Testis (tissue), 3 donors: Measurements from ENCODE around the gene ALDOA. TPM values are rescaled to one million over a fixed set of nuclear protein-coding genes. Genes with fewer than 3 reads are reported as not detected.

Source experiments
- DNase-seq: peaks from one replicate; pipeline ENCODE4 v3.0.0-alpha.2; 2019
- H3K27ac ChIP-seq, 2 donors: fragments of 200-600 bp; sonication (generic); one replicate each; pipeline ENCODE4 v1.5.1; 2019
- H3K27me3 ChIP-seq: fragments of 200-600 bp; sonication (generic); one replicate; pipeline ENCODE4 v1.5.1; 2019
- H3K36me3 ChIP-seq: fragments of 200-600 bp; sonication (generic); one replicate; pipeline ENCODE4 v1.5.1; 2017; ENCODE audit warnings: low read depth; ENCODE audit errors: missing control alignments
- H3K4me1 ChIP-seq: fragments of 200-600 bp; sonication (generic); one replicate; pipeline ENCODE4 v1.5.1; 2019
- H3K4me3 ChIP-seq, 2 donors: fragments of 200-600 bp; sonication (generic); one replicate each; pipeline ENCODE4 v1.5.1; 2017 to 2019
- H3K9me3 ChIP-seq: fragments of 200-600 bp; sonication (generic); one replicate; pipeline ENCODE4 v1.5.1; 2017
- POLR2A ChIP-seq: fragments of 450-650 bp; IDR thresholded peaks from one replicate; pipeline ENCODE4 v1.6.1; 2017; ENCODE audit warnings: antibody characterized with exemption, mild to moderate bottlenecking, moderate library complexity
- WGBS, 2 donors: methylation state at CpG; one replicate each; pipeline ENCODE4 v1.1.5; 2018; 5-methylcytosine and 5-hydroxymethylcytosine counted together
- intact Hi-C: fragments of 100-400 bp; cut with DNase I; formaldehyde crosslinking; loops from one replicate; pipeline ENCODE4 v1.15.1; 2023; ENCODE audit warnings: low total_unique reads
- polyA plus RNA-seq: library from polyadenylated mRNA; stranded (reverse); fragments of 350-450 nt; fragmentation: Illumina TruSeq; extraction: RNeasy Lipid Tissue Mini Kit (QIAGEN cat#74804); gene quantifications from one replicate; pipeline ENCODE4 v1.2.3, GENCODE V29; 2014; ENCODE audit warnings: low read depth, low replicate concordance; ENCODE audit not compliant: insufficient read depth
- total RNA-seq, 2 donors: library from RNA; depleted of rRNA; stranded (reverse); fragments of >200 nt; gene quantifications; one replicate each; pipeline ENCODE4 v1.2.3, GENCODE V29; 2016
- TF ChIP-seq, protein P1 (sequence below), 3 experiments: fragments of 450-650 bp in 2 of 3; fragments of 200-600 bp in 1 of 3; sonication (generic) in 1 of 3; IDR thresholded peaks; one replicate each; pipeline ENCODE4 v1.5.1; 2016 to 2019; ENCODE audit warnings: antibody characterized with exemption in 3 of 3, mild to moderate bottlenecking in 2 of 3, moderate library complexity in 1 of 3

The ALDOA gene
- total and polyA plus RNA-seq, 3 donors from 2014 or later = 373 to 521 (median 467) TPM

DNA sequence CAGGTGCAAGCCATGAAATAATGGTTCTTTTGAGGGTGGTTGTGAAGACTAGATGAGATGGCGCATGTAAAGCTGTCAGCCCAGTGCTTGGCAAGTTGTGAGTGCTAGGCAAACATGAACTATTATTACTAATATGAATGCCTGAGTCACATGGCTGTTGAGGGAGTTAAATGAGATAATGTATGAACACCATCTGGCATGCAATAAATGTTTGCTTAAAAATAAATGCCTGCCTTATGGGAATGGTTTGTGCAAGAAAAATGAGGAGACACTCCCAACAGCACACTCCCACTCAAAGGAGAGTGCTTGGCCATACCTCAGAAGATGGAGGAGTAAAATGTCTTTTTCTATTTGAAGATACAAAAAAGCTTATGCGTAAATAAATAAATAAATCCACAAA lies 53.9 kb downstream of the ALDOA start:
- H3K27me3 ChIP-seq = no peaks in the 10 kb centered on the region
- intact Hi-C loops = no loop called here
- H3K9me3 ChIP-seq = no peaks in the 10 kb centered on the region
- TF ChIP-seq POLR2A = no peak
- TF ChIP-seq, protein P1, sequence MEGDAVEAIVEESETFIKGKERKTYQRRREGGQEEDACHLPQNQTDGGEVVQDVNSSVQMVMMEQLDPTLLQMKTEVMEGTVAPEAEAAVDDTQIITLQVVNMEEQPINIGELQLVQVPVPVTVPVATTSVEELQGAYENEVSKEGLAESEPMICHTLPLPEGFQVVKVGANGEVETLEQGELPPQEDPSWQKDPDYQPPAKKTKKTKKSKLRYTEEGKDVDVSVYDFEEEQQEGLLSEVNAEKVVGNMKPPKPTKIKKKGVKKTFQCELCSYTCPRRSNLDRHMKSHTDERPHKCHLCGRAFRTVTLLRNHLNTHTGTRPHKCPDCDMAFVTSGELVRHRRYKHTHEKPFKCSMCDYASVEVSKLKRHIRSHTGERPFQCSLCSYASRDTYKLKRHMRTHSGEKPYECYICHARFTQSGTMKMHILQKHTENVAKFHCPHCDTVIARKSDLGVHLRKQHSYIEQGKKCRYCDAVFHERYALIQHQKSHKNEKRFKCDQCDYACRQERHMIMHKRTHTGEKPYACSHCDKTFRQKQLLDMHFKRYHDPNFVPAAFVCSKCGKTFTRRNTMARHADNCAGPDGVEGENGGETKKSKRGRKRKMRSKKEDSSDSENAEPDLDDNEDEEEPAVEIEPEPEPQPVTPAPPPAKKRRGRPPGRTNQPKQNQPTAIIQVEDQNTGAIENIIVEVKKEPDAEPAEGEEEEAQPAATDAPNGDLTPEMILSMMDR (IDR thresholded peaks at IDR 0.05) = no peak
- H3K36me3 ChIP-seq = no peaks in the 10 kb centered on the region
- H3K4me1 ChIP-seq = peaks cover 20% of the 10 kb centered on the region
- H3K4me3 ChIP-seq = no peak overlapping the region
- WGBS, 2 donors = 88 to 92% methylated on average over 2 of the region's 2 CpGs
- DNase-seq = no peak
- no peak overlapping the region for H3K27ac ChIP-seq

Other genes starting within 250 kb of the ALDOA start
- gene PAGR1, start 249.6 kb upstream of the ALDOA start, total RNA-seq = 10 to 100 TPM; 53.0 to 68.4 TPM
- gene PAGR1, start 249.6 kb upstream of the ALDOA start, polyA plus RNA-seq = 36.1 TPM
- 100 to 1,000 TPM; 147 to 224 TPM for gene MVP, start 245.3 kb upstream of the ALDOA start, total RNA-seq
- 119 TPM for gene MVP, start 245.3 kb upstream of the ALDOA start, polyA plus RNA-seq
- 100 to 1,000 TPM in 1 of 2 donors, 10 to 100 TPM in 1; 90.3 to 100 TPM for gene CDIPT, start 202.5 kb upstream of the ALDOA start, total RNA-seq
- gene CDIPT, start 202.5 kb upstream of the ALDOA start, polyA plus RNA-seq = 68.7 TPM
- gene SEZ6L2, start 166.2 kb upstream of the ALDOA start, total RNA-seq = 10 to 100 TPM; 43.7 to 57.5 TPM
- 40.9 TPM for gene SEZ6L2, start 166.2 kb upstream of the ALDOA start, polyA plus RNA-seq
- 10 to 100 TPM in 1 of 2 donors, 1 to 10 TPM in 1; 6.2 to 13.7 TPM for gene ASPHD1, start 165.3 kb upstream of the ALDOA start, total RNA-seq
- 11.1 TPM for gene ASPHD1, start 165.3 kb upstream of the ALDOA start, polyA plus RNA-seq
- gene KCTD13, start 139.5 kb upstream of the ALDOA start, total RNA-seq = 100 to 1,000 TPM; 202 to 241 TPM
- 126 TPM for gene KCTD13, start 139.5 kb upstream of the ALDOA start, polyA plus RNA-seq
- gene TMEM219, start 103.7 kb upstream of the ALDOA start, total RNA-seq = 100 to 1,000 TPM; 160 to 203 TPM
- gene TMEM219, start 103.7 kb upstream of the ALDOA start, polyA plus RNA-seq = 280 TPM
- 100 to 1,000 TPM; 126 to 140 TPM for gene TAOK2, start 91.9 kb upstream of the ALDOA start, total RNA-seq
- 66.5 TPM for gene TAOK2, start 91.9 kb upstream of the ALDOA start, polyA plus RNA-seq
- 10 to 100 TPM; 32.1 to 40.2 TPM for gene HIRIP3, start 70.1 kb upstream of the ALDOA start, total RNA-seq
- gene HIRIP3, start 70.1 kb upstream of the ALDOA start, polyA plus RNA-seq = 57.3 TPM
- 10 to 100 TPM; 64.0 to 72.3 TPM for gene INO80E, start 69.5 kb upstream of the ALDOA start, total RNA-seq
- 98.1 TPM for gene INO80E, start 69.5 kb upstream of the ALDOA start, polyA plus RNA-seq
- gene DOC2A, start 54.7 kb upstream of the ALDOA start, total RNA-seq = 10 to 100 TPM; 28.3 to 45.3 TPM
- 75.1 TPM for gene DOC2A, start 54.7 kb upstream of the ALDOA start, polyA plus RNA-seq
- gene C16orf92, start 42.6 kb upstream of the ALDOA start, total RNA-seq = 10 to 100 TPM; 12.4 to 91.3 TPM
- gene C16orf92, start 42.6 kb upstream of the ALDOA start, polyA plus RNA-seq = 20.3 TPM
- 10 to 100 TPM; 51.8 to 82.7 TPM for gene TLCD3B, start 34.5 kb upstream of the ALDOA start, total RNA-seq
- gene TLCD3B, start 34.5 kb upstream of the ALDOA start, polyA plus RNA-seq = 194 TPM
- 100 to 1,000 TPM in 1 of 2 donors, 10 to 100 TPM in 1; 82.1 to 109 TPM for gene PPP4C, start 10.2 kb downstream of the ALDOA start, total RNA-seq
- gene PPP4C, start 10.2 kb downstream of the ALDOA start, polyA plus RNA-seq = 154 TPM
- gene TBX6, start 26.2 kb downstream of the ALDOA start, total RNA-seq = 1 to 10 TPM; 1.3 to 2.9 TPM
- gene TBX6, start 26.2 kb downstream of the ALDOA start, polyA plus RNA-seq = 1.7 TPM
- 10 to 100 TPM; 69.4 to 75.3 TPM for gene YPEL3, start 30.5 kb downstream of the ALDOA start, total RNA-seq
- gene YPEL3, start 30.5 kb downstream of the ALDOA start, polyA plus RNA-seq = 55.3 TPM
- 1 to 10 TPM; 1.5 to 4.0 TPM for gene GDPD3, start 47.8 kb downstream of the ALDOA start, total RNA-seq
- gene GDPD3, start 47.8 kb downstream of the ALDOA start, polyA plus RNA-seq = 7.2 TPM
- gene MAPK3, start 57.5 kb downstream of the ALDOA start, total RNA-seq = 10 to 100 TPM; 69.4 to 81.8 TPM
- 109 TPM for gene MAPK3, start 57.5 kb downstream of the ALDOA start, polyA plus RNA-seq
- gene CORO1A, start 117.8 kb downstream of the ALDOA start, total RNA-seq = 1 to 10 TPM; 4.4 to 9.6 TPM
- 19.7 TPM for gene CORO1A, start 117.8 kb downstream of the ALDOA start, polyA plus RNA-seq
- gene BOLA2B, start 127.9 kb downstream of the ALDOA start, total RNA-seq = 100 to 1,000 TPM; 133 to 161 TPM
- 70.9 TPM for gene BOLA2B, start 127.9 kb downstream of the ALDOA start, polyA plus RNA-seq
- 10 to 100 TPM; 42.4 to 44.8 TPM for gene SLX1A, start 128.1 kb downstream of the ALDOA start, total RNA-seq
- gene SLX1A, start 128.1 kb downstream of the ALDOA start, polyA plus RNA-seq = 10.4 TPM
- 10 to 100 TPM in 1 of 2 donors, 1 to 10 TPM in 1; 6.8 to 20.0 TPM for gene SULT1A3, start 133.5 kb downstream of the ALDOA start, total RNA-seq
- 6.4 TPM for gene SULT1A3, start 133.5 kb downstream of the ALDOA start, polyA plus RNA-seq
- 10 to 100 TPM; 11.0 to 15.7 TPM for gene NPIPB13, start 182.7 kb downstream of the ALDOA start, total RNA-seq
- gene NPIPB13, start 182.7 kb downstream of the ALDOA start, polyA plus RNA-seq = 4.7 TPM